NCI-H524 treated with DMSO at 0.1 percent for 48 hours (cell line): ENCODE results near the gene SHISA2.
A peak's percentile ranks its signal among the peaks of the same experiment; 100 is the strongest.
"Not testable (repeated sequence)": the region's sequence is repeated elsewhere in the genome, so short reads cannot be mapped to it uniquely, and the experiment has no call there.

ENCODE experiments used
- DNase-seq: peaks from one replicate; lab custom pipeline; 2025; lab: John Stamatoyannopoulos, UW

SHISA2 gene

GRCh38 chr13:26051657-26052311 is at the start of gene SHISA2:
Gene SHISA2 (minus strand): TSS chr13:26052016. CDS start chr13:26050975, 1,041 bp downstream.
- no peak for DNase-seq

GRCh38 chr13:26095846-26096610 is 44.2 kb upstream of the SHISA2 start:
- DNase-seq: no peak

DNA sequence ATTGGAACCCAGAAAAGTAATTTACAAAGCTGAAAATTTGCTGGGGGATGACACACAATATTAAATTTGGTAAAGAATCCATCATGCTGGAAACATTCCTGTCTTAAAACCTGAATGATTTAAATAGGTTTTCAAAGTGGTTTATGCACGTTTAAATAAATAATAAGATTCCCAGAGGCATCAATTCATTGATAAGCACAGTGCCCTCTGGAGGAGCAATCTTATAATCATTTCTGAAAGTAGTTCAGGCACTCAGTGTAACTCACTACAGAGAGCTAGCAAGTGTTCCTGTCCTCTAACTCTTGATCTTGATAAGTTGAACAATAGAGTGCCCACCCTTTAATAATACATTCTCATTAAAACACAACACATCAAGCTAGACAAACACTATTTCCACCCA is 43.5 kb upstream of the SHISA2 start:
- DNase-seq: no peak

GRCh38 chr13:26076821-26077220 is 25.0 kb upstream of the SHISA2 start:
- peak; percentile 4 for DNase-seq

DNA sequence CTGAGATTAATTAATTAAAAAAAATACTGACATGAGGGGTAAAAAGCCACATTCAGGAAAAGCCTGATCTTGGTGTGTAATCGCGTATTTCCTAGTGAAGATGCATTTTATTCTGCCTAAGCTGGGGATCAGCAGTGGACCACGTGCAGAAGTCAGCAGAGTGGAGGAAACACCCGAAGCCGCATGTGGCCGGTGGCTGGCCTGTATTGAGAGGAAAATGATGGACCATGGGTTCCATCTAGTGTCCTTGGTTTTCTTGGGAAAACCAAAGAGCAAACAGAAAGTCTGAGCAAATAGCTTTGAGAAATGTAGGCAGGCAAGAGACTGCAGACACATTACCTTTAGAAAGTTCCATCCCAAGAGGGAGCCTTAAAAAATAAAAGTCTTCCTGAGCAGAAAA is 23.7 kb upstream of the SHISA2 start:
- DNase-seq: no peak

GRCh38 chr13:26074706-26075105 is 22.9 kb upstream of the SHISA2 start:
- DNase-seq: no peak

DNA sequence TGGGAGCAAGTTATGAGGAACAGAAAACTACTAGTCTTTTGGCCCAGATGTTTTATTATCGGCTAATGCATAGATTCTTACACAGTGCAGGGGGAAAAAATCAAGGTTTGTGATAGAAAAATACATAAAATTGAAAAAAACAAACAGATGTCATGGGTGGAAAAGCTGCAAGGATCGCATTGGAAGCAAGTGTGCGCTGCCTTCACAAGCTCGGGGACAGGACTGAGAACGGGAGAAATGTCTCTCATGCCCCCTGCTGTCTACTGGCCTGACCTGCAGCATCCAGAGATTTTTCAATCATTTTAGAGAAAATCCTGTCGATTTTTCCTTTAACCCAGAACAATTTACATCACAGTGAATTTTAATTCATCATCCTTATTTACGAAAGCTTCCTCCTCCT is 20.5 kb upstream of the SHISA2 start:
- DNase-seq: not testable (repeated sequence)

- DNase-seq: no peak
These were observed 19.9 kb upstream of the SHISA2 start for GRCh38 chr13:26071691-26072090.

- not testable (repeated sequence) for DNase-seq
These were observed 17.8 kb upstream of the SHISA2 start for GRCh38 chr13:26069642-26070041.

- DNase-seq: not testable (repeated sequence)
These were observed 16.6 kb upstream of the SHISA2 start for GRCh38 chr13:26068372-26068771.

- no peak for DNase-seq
These were observed 15.8 kb upstream of the SHISA2 start for GRCh38 chr13:26067601-26068000.

DNA sequence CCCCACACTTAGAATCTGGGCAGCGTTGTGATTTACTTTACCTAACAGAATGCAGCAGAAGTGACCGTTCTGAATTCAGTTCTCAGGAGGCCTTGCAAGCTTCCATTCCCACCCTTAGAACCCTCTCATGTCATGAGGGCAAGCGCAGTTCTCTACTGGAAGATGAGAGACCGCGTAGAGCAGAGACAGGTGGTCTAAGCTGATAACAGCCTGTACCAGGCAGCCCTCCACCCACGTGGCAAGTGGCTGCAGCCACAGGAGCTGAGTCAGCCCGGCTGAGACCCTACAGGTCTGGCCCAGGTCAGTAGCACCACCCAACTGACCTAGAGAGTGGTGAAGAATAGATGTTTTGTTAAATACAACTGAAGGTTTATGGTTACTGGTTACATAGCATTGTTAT is 14.7 kb upstream of the SHISA2 start:
- DNase-seq: not testable (repeated sequence)

GRCh38 chr13:26062853-26063444 is 11.1 kb upstream of the SHISA2 start:
- DNase-seq: peak; percentile 23

DNA sequence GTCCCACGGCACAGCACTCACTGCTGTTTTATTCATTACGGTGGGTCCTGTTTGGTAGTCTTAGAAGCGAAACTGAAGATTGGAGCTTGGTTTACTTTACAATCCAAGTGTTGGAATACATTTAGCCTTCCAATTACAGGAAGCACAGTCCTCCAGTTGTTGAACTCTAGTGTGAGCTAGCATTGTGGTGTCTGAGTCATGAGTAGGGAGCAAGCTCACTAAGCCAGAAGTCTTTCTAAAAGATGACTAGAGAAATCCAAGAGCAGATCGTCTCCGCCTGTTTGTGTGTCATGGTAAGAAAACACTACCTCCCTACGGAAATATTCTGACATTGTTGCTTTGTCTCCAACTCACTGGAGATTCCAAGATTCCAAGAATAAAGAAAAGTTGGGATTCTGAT is 10.1 kb upstream of the SHISA2 start:
- no peak for DNase-seq

DNA sequence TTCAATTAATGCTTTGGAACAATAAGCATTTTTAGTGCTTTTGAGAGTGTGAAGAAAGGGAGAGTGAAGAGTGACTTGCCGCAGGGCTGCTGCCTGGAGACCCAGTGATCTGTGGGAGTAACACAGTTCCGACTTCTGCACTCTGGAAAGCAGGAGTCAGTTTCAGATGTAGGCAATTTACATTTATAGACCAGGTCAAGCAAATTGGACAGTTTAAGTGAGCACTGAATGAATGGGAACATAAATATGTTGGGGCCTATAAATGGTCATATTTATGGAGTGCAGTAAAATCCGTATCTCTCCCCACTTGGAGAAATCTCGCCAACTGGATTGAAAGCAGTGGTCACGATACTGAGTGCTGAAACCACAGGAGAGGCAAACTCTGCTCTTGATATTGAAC is 9.4 kb upstream of the SHISA2 start:
- DNase-seq: no peak

GRCh38 chr13:26060357-26060756 is 8.5 kb upstream of the SHISA2 start:
- no peak for DNase-seq

DNA sequence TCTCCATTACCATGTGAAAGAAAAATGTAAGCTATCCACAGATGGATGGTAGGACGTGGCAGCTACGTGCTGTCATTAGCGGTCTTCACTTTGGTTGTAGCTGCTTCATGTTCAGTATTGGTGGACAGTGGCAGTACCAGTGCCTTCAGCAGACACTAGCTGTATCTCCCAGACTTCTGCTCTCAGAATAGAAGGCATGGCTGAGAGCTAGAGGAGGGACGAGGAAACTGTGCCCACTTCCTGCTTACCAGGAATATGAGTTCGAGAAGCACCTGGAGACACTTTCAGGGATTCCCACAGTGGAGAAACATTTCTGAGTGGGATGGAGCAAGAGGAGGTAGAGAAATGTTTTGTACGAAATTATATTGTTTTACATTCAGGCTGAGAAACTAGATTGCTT is 6.9 kb upstream of the SHISA2 start:
- DNase-seq: no peak

DNA sequence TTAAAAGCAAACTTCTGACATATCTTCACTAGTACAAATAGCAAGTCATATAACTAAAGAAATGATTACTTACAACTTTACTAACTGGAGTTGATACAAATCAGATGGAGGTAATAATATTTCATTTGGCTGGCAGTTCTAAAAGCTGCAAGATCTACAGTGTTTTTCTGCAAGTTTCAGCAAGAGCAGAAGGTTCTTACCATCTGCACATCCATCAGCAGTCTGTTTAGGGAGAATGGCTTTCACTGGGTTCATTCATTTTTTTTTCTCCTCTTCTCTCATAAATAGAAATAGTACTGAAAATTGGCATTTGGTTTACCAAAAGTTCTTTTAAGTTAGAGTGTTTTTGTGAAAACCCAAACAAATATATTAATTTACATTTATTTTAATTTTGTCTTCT is 3.1 kb upstream of the SHISA2 start:
- DNase-seq: no peak

GRCh38 chr13:26053418-26053980 is 1.7 kb upstream of the SHISA2 start:
- DNase-seq: no peak

DNA sequence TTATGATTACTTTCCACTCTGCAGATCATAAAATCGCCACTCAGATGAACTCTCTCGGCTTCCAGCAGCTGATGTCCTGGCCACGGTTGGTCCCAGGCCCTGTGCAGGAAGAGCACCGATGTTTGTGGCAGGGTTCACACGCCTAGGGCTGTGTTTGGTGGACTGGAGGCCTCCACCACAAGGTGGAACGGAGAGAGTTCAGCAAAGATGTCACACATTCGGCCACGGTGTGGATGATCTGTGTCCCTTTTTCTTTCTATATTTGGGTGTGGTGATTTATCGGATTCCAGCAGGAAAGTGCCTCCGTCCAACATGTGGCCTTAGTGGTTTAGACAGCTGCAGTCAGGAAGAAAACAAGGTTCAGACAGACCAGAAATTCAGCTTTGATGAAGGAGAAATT is 521 bp upstream of the SHISA2 start:
- no peak for DNase-seq

DNA sequence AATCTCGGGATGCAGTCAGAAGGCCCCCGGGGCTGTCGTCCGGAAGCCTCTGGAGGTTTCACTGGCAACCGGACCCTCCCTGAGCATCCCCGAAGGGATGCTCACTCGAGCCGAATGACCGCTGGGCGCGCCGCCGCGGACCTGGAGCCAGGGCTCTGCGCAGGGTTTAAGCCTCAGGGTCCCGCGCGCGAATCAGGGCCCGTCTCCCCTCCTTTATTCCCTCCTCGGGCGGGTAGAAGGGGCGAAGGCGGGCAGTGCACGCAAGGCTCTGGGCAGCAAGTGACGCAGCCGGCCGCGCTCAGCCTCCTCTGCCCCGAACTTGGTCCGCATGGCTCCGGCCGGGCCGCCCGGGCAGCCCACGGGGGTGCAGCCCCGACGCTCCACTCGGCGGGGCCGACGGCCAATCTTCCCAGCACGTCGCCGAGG is 572 bp downstream of the SHISA2 start:
- DNase-seq: no peak

DNA sequence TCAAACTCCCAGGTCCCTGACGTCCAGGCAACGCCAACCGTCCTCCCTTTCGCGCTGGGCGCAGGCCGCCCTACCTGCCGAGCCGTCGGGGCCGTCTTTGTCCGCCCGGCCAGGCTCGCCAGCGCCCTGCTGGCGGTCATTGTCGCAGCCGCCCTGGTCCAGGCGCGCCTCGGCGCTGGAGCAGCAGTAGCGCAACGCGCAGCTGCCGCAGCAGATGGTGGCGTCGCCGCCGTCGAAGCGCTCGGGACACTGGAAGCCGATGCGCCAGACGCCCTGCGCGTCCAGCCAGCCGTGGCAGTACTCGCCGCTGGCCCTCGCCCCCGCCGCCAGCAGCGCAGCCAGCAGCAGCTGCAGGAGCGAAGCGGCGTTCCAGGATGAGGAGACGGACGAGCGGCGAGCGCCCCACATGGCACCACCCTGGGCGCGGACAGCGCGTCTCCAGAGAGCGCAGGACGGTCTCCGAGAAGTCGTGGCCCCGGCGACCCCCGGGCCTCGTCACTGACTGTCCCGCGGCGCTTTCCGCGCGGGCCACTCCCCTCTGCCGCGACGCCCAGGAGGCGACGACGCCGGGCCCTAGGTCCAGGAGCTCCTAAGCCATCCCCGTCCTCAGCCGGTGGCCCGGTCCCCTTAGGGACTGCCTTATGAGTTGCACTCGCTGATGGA is 1.1 kb downstream of the SHISA2 start:
- peak; percentile 51 for DNase-seq
